Panc1 (cell line): ENCODE measurements around the gene B2M.

ENCODE experiments used
- POLR2AphosphoS5 ChIP-seq: IDR thresholded peaks from 2 replicates; pipeline ENCODE4 v1.6.1; 2012; ENCODE audit warnings: mild to moderate bottlenecking, low read depth, low read length, moderate library complexity
- REST ChIP-seq, 2 experiments: IDR thresholded peaks; 2 replicates each; pipeline ENCODE4 v1.6.1; 2011 to 2012; ENCODE audit warnings: low read depth in 2 of 2, control low read depth in 1 of 2, low read length in 1 of 2, mild to moderate bottlenecking in 1 of 2, moderate library complexity in 1 of 2; ENCODE audit not compliant: insufficient read depth in 1 of 2
- TCF7L2 ChIP-seq: IDR thresholded peaks from 2 replicates; pipeline ENCODE4 v1.6.1; 2011; ENCODE audit warnings: mild to moderate bottlenecking, low read depth, low read length, inconsistent platforms
- TF ChIP-seq, protein P1 (sequence below): fragments of 450-650 bp; IDR thresholded peaks from 2 replicates; pipeline ENCODE4 v1.5.1; 2017; ENCODE audit warnings: mild to moderate bottlenecking

GRCh38 chr15:44675911-44676310 is 35.4 kb upstream of the B2M start:
- TF ChIP-seq POLR2AphosphoS5 (no peak), REST (IDR thresholded peaks at IDR 0.05; ENCODE audit: insufficient read depth in 1 of 2, low read depth in 2 of 2, low read length in 1 of 2) (no peak), TCF7L2 (no peak)
- TF ChIP-seq, protein P1, sequence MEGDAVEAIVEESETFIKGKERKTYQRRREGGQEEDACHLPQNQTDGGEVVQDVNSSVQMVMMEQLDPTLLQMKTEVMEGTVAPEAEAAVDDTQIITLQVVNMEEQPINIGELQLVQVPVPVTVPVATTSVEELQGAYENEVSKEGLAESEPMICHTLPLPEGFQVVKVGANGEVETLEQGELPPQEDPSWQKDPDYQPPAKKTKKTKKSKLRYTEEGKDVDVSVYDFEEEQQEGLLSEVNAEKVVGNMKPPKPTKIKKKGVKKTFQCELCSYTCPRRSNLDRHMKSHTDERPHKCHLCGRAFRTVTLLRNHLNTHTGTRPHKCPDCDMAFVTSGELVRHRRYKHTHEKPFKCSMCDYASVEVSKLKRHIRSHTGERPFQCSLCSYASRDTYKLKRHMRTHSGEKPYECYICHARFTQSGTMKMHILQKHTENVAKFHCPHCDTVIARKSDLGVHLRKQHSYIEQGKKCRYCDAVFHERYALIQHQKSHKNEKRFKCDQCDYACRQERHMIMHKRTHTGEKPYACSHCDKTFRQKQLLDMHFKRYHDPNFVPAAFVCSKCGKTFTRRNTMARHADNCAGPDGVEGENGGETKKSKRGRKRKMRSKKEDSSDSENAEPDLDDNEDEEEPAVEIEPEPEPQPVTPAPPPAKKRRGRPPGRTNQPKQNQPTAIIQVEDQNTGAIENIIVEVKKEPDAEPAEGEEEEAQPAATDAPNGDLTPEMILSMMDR = no peak
